ENCODE measurements around the gene FAT1.
A peak's percentile ranks its signal among the peaks of the same experiment; 100 is the strongest.

The FAT1 gene

GRCh38 chr4:186605261-186605865 lies 118.3 kb downstream of the FAT1 start:
- peak overlapping the region; percentile 44 for H3K27ac ChIP-seq (ENCODE audit: poor library complexity, severe bottlenecking)
- no peak overlapping the region for H3K4me3 ChIP-seq (ENCODE audit: severe bottlenecking)
- ATAC-seq (ENCODE audit: low read depth): no peak

GRCh38 chr4:186604124-186604807 lies 119.4 kb downstream of the FAT1 start:
- TF ChIP-seq CTCF (IDR thresholded peaks at IDR 0.05; ENCODE audit: poor library complexity, severe bottlenecking): no peak
- Histone ChIP-seq H3K36me3 (ENCODE audit: low read depth) (peaks cover 93% of the 10 kb centered on the region), H3K27ac (ENCODE audit: poor library complexity, severe bottlenecking) (peak overlapping the region; percentile 44), H3K4me3 (ENCODE audit: severe bottlenecking) (no peak overlapping the region), H3K4me1 (ENCODE audit: insufficient read depth, poor library complexity, severe bottlenecking) (peaks cover 13% of the 10 kb centered on the region), H3K9me3 (ENCODE audit: severe bottlenecking) (no peaks in the 10 kb centered on the region), H3K27me3 (ENCODE audit: insufficient read depth, poor library complexity, severe bottlenecking) (no peaks in the 10 kb centered on the region)
- ATAC-seq (ENCODE audit: low read depth) (no peak), DNase-seq (ENCODE audit: low spot score) (no peak)

More at GRCh38 chr4:186605261-186605865, 118.3 kb downstream of the FAT1 start:
- H3K36me3 ChIP-seq (ENCODE audit: low read depth): peaks cover 93% of the 10 kb centered on the region
- TF ChIP-seq CTCF (IDR thresholded peaks at IDR 0.05; ENCODE audit: poor library complexity, severe bottlenecking): no peak
- H3K4me1 ChIP-seq (ENCODE audit: insufficient read depth, poor library complexity, severe bottlenecking): peaks cover 13% of the 10 kb centered on the region
- no peak for DNase-seq (ENCODE audit: low spot score)
- no peaks in the 10 kb centered on the region for H3K27me3 ChIP-seq (ENCODE audit: insufficient read depth, poor library complexity, severe bottlenecking)
- no peaks in the 10 kb centered on the region for H3K9me3 ChIP-seq (ENCODE audit: severe bottlenecking)

- H3K4me1 ChIP-seq (ENCODE audit: insufficient read depth, poor library complexity, severe bottlenecking): peaks cover 13% of the 10 kb centered on the region
- no peak for TF ChIP-seq CTCF (IDR thresholded peaks at IDR 0.05; ENCODE audit: poor library complexity, severe bottlenecking)
- no peak for ATAC-seq (ENCODE audit: low read depth)
- H3K9me3 ChIP-seq (ENCODE audit: severe bottlenecking): no peaks in the 10 kb centered on the region
- no peak overlapping the region for H3K4me3 ChIP-seq (ENCODE audit: severe bottlenecking)
- no peak for DNase-seq (ENCODE audit: low spot score)
- H3K27ac ChIP-seq (ENCODE audit: poor library complexity, severe bottlenecking): no peak overlapping the region
- no peaks in the 10 kb centered on the region for H3K27me3 ChIP-seq (ENCODE audit: insufficient read depth, poor library complexity, severe bottlenecking)
- H3K36me3 ChIP-seq (ENCODE audit: low read depth): peaks cover 92% of the 10 kb centered on the region
Measured at GRCh38 chr4:186602978-186603377, 120.7 kb downstream of the FAT1 start.

GRCh38 chr4:186599483-186599882 lies 124.2 kb downstream of the FAT1 start:
- no peak for DNase-seq (ENCODE audit: low spot score)
- Histone ChIP-seq H3K4me3 (ENCODE audit: severe bottlenecking) (no peak overlapping the region), H3K4me1 (ENCODE audit: insufficient read depth, poor library complexity, severe bottlenecking) (no peaks in the 10 kb centered on the region), H3K27me3 (ENCODE audit: insufficient read depth, poor library complexity, severe bottlenecking) (no peaks in the 10 kb centered on the region), H3K27ac (ENCODE audit: poor library complexity, severe bottlenecking) (no peak overlapping the region), H3K9me3 (ENCODE audit: severe bottlenecking) (no peaks in the 10 kb centered on the region), H3K36me3 (ENCODE audit: low read depth) (peaks cover 99% of the 10 kb centered on the region)
- TF ChIP-seq CTCF (IDR thresholded peaks at IDR 0.05; ENCODE audit: poor library complexity, severe bottlenecking): no peak
- ATAC-seq (ENCODE audit: low read depth): no peak

GRCh38 chr4:186598686-186599085 lies 125.0 kb downstream of the FAT1 start:
- DNase-seq (ENCODE audit: low spot score) (no peak), ATAC-seq (ENCODE audit: low read depth) (no peak)
- Histone ChIP-seq H3K36me3 (ENCODE audit: low read depth) (peaks cover 99% of the 10 kb centered on the region), H3K27ac (ENCODE audit: poor library complexity, severe bottlenecking) (no peak overlapping the region), H3K9me3 (ENCODE audit: severe bottlenecking) (no peaks in the 10 kb centered on the region), H3K27me3 (ENCODE audit: insufficient read depth, poor library complexity, severe bottlenecking) (no peaks in the 10 kb centered on the region), H3K4me1 (ENCODE audit: insufficient read depth, poor library complexity, severe bottlenecking) (no peaks in the 10 kb centered on the region), H3K4me3 (ENCODE audit: severe bottlenecking) (no peak overlapping the region)
- TF ChIP-seq CTCF (IDR thresholded peaks at IDR 0.05; ENCODE audit: poor library complexity, severe bottlenecking): no peak
